SU-DHL-6 (cell line): ENCODE results near the gene PLXNC1.
A peak's percentile ranks its signal among the peaks of the same experiment; 100 is the strongest.

ENCODE experiments used
- H2AFZ ChIP-seq: fragments of 200-600 bp; sonication (generic); 2 replicates; pipeline ENCODE4 v1.6.1; 2014; ENCODE audit warnings: low read depth, mild to moderate bottlenecking, moderate library complexity, mixed read lengths, antibody characterized with exemption, low read length; ENCODE audit not compliant: severe bottlenecking
- H3F3A ChIP-seq: fragments of 200-600 bp; shearing (Covaris generic); 2 replicates; pipeline ENCODE4 v1.6.0; 2016; ENCODE audit warnings: antibody characterized with exemption, mild to moderate bottlenecking; ENCODE audit not compliant: insufficient read depth
- H3K27ac ChIP-seq: fragments of 200-600 bp; sonication (generic); 2 replicates; pipeline ENCODE4 v1.5.1; 2016; ENCODE audit warnings: low read depth, mild to moderate bottlenecking, low read length, moderate library complexity, mixed read lengths
- H3K27me3 ChIP-seq: fragments of 200-600 bp; sonication (generic), shearing (Covaris generic); 2 replicates; pipeline ENCODE4 v1.6.0; 2014; ENCODE audit warnings: mild to moderate bottlenecking, low read length
- H3K36me3 ChIP-seq: fragments of 200-600 bp; sonication (generic); 2 replicates; pipeline ENCODE4 v1.6.1; 2014; ENCODE audit warnings: mild to moderate bottlenecking, low read length, mixed read lengths
- H3K4me2 ChIP-seq: fragments of 300-600, 200-600 bp; shearing (Covaris generic), sonication (generic); 2 replicates; pipeline ENCODE4 v1.6.0; 2014; ENCODE audit warnings: low read length, low read depth, mild to moderate bottlenecking; ENCODE audit not compliant: poor library complexity, severe bottlenecking
- H3K4me3 ChIP-seq: fragments of 200-600 bp; sonication (generic); 2 replicates; pipeline ENCODE4 v1.5.1; 2014; ENCODE audit warnings: antibody characterized with exemption, low read length, mild to moderate bottlenecking, mixed read lengths; ENCODE audit not compliant: insufficient read depth, poor library complexity, severe bottlenecking
- H3K79me2 ChIP-seq: fragments of 200-600 bp; sonication (generic); 2 replicates; pipeline ENCODE4 v1.6.1; 2014; ENCODE audit warnings: mild to moderate bottlenecking, low read length, moderate library complexity; ENCODE audit not compliant: insufficient read depth
- H3K9ac ChIP-seq: fragments of 200-600 bp; sonication (generic); 2 replicates; pipeline ENCODE4 v1.7.0; 2014; ENCODE audit warnings: mild to moderate bottlenecking, low read length
- H3K9me2 ChIP-seq: fragments of 200-600 bp; sonication (generic); replicated peaks from 2 replicates; pipeline ENCODE4 v1.6.1; 2014; ENCODE audit warnings: low read length; ENCODE audit not compliant: insufficient read depth
- H3K9me3 ChIP-seq: fragments of 200-600 bp; sonication (generic); 2 replicates; pipeline ENCODE4 v1.6.1; 2014; ENCODE audit warnings: low read length, mixed read lengths; ENCODE audit not compliant: insufficient read depth
- H4K20me1 ChIP-seq: fragments of 200-600 bp; sonication (generic); 2 replicates; pipeline ENCODE4 v1.6.1; 2014; ENCODE audit warnings: low read depth, mild to moderate bottlenecking, antibody characterized with exemption, low read length, moderate library complexity, mixed read lengths
- EZH2phosphoT487 ChIP-seq: fragments of 200-600 bp; sonication (generic), shearing (Covaris generic); conservative IDR thresholded peaks from 2 replicates; pipeline ENCODE4 v1.6.1; 2018; ENCODE audit warnings: mild to moderate bottlenecking, antibody characterized with exemption, low read length, moderate library complexity, mixed read lengths
- TF ChIP-seq, protein P1 (sequence below): fragments of 200-600 bp; sonication (generic); IDR thresholded peaks from one replicate; pipeline ENCODE4 v1.5.1; 2017; ENCODE audit warnings: antibody characterized with exemption, mild to moderate bottlenecking, low read length, moderate library complexity; ENCODE audit not compliant: insufficient read depth, poor library complexity, severe bottlenecking

Gene PLXNC1

GRCh38 chr12:94149781-94150239 is 1.4 kb downstream of the PLXNC1 start:
- Histone ChIP-seq H3K36me3 (no peaks in the 10 kb centered on the region), H3K79me2 (no peaks in the 10 kb centered on the region; the same call in 1 of the 2 replicates), H3K4me3 (peak overlapping the region; percentile 65), H3K9me3 (no peaks in the 10 kb centered on the region), H3K4me2 (peak overlapping the region; percentile 69), H2AFZ (peak overlapping the region; percentile 60), H3K27me3 (no peaks in the 10 kb centered on the region), H3K27ac (peak overlapping the region; percentile 1; the same call in 1 of the 2 replicates), H3K9ac (peak overlapping the region; percentile 69), H3F3A (peaks cover 18% of the 10 kb centered on the region; the same call in 1 of the 2 replicates), H4K20me1 (no peaks in the 10 kb centered on the region), H3K9me2 (no peaks in the 10 kb centered on the region)
- TF ChIP-seq EZH2phosphoT487: no peak
- TF ChIP-seq, protein P1, sequence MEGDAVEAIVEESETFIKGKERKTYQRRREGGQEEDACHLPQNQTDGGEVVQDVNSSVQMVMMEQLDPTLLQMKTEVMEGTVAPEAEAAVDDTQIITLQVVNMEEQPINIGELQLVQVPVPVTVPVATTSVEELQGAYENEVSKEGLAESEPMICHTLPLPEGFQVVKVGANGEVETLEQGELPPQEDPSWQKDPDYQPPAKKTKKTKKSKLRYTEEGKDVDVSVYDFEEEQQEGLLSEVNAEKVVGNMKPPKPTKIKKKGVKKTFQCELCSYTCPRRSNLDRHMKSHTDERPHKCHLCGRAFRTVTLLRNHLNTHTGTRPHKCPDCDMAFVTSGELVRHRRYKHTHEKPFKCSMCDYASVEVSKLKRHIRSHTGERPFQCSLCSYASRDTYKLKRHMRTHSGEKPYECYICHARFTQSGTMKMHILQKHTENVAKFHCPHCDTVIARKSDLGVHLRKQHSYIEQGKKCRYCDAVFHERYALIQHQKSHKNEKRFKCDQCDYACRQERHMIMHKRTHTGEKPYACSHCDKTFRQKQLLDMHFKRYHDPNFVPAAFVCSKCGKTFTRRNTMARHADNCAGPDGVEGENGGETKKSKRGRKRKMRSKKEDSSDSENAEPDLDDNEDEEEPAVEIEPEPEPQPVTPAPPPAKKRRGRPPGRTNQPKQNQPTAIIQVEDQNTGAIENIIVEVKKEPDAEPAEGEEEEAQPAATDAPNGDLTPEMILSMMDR: no peak

DNA sequence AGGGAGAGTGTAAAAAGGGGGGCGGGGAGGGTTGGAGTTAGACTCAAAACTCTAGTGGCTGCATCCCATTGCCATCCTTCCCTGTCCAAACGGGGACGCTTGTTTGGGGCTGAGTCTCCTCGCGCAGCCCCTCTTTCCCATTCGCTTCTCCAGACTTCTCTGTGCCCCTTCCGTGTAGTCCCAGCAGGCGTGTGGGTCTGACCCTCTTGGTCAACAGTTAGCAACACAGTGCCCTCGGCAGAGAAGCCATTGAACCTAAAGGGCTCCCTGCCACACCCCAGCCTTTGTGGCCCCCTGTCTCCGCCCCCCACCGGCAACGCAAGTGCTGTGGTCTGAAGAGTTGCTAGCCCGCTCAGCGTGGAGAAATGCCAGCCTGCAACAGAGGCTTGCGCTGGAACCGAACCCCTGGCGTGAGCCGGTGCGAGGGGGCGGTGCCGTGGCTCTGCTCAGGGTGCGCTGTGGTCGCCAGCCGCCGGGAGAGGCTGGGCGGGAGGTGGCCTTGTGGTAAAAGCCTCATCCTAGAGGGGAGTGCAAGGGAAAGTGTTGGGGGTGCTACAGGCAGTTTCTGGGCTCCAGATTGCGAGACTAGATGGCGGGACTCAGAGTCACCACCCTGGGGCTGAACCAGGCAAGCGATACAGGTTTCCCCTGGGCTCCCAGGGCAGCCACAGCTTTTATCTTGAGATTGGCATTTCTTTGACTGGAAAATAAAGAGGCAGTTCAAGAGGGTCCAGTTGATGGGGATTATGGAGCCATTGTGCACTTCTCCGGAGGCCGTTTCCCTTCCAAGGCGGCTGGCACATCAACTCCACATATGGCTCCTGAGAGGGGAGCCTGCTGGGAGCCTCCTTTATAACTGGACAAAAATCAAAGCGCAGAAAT is 2.1 kb downstream of the PLXNC1 start:
- no peaks in the 10 kb centered on the region for H3K9me3 ChIP-seq
- no peak overlapping the region for H2AFZ ChIP-seq
- H3F3A ChIP-seq: peaks cover 18% of the 10 kb centered on the region; the same call in 1 of the 2 replicates
- no peaks in the 10 kb centered on the region; the same call in 1 of the 2 replicates for H3K79me2 ChIP-seq
- H3K4me3 ChIP-seq: peak overlapping the region; percentile 65
- H3K9me2 ChIP-seq: no peaks in the 10 kb centered on the region
- no peak overlapping the region for H3K27ac ChIP-seq
- no peaks in the 10 kb centered on the region for H4K20me1 ChIP-seq
- peak overlapping the region; percentile 69 for H3K4me2 ChIP-seq
- no peaks in the 10 kb centered on the region for H3K27me3 ChIP-seq
- no peaks in the 10 kb centered on the region for H3K36me3 ChIP-seq
- peak overlapping the region; percentile 69 for H3K9ac ChIP-seq
- TF ChIP-seq EZH2phosphoT487: no peak
- TF ChIP-seq, protein P1: no peak

GRCh38 chr12:94151582-94151981 is 3.2 kb downstream of the PLXNC1 start:
- Histone ChIP-seq H3K79me2 (no peaks in the 10 kb centered on the region; the same call in 1 of the 2 replicates), H3K36me3 (no peaks in the 10 kb centered on the region), H3K9ac (no peak overlapping the region), H3K4me2 (peak overlapping the region; percentile 69), H3K9me2 (no peaks in the 10 kb centered on the region), H3K27ac (no peak overlapping the region), H3K9me3 (no peaks in the 10 kb centered on the region), H4K20me1 (no peaks in the 10 kb centered on the region), H2AFZ (no peak overlapping the region), H3K4me3 (no peak overlapping the region), H3K27me3 (no peaks in the 10 kb centered on the region), H3F3A (peaks cover 18% of the 10 kb centered on the region; the same call in 1 of the 2 replicates)
- TF ChIP-seq, protein P1: no peak
- no peak for TF ChIP-seq EZH2phosphoT487
